GM21528 (cell line): ENCODE measurements around the gene MUL1.

Source experiments
- ATAC-seq: cut with Tn5 transposase; IDR thresholded peaks from one replicate; pipeline ENCODE4 v1.9.1; 2021; ENCODE audit warnings: mild to moderate bottlenecking, moderate library complexity; ENCODE audit not compliant: unreplicated experiment, low FRiP score

MUL1 gene, protein sequence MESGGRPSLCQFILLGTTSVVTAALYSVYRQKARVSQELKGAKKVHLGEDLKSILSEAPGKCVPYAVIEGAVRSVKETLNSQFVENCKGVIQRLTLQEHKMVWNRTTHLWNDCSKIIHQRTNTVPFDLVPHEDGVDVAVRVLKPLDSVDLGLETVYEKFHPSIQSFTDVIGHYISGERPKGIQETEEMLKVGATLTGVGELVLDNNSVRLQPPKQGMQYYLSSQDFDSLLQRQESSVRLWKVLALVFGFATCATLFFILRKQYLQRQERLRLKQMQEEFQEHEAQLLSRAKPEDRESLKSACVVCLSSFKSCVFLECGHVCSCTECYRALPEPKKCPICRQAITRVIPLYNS

DNA sequence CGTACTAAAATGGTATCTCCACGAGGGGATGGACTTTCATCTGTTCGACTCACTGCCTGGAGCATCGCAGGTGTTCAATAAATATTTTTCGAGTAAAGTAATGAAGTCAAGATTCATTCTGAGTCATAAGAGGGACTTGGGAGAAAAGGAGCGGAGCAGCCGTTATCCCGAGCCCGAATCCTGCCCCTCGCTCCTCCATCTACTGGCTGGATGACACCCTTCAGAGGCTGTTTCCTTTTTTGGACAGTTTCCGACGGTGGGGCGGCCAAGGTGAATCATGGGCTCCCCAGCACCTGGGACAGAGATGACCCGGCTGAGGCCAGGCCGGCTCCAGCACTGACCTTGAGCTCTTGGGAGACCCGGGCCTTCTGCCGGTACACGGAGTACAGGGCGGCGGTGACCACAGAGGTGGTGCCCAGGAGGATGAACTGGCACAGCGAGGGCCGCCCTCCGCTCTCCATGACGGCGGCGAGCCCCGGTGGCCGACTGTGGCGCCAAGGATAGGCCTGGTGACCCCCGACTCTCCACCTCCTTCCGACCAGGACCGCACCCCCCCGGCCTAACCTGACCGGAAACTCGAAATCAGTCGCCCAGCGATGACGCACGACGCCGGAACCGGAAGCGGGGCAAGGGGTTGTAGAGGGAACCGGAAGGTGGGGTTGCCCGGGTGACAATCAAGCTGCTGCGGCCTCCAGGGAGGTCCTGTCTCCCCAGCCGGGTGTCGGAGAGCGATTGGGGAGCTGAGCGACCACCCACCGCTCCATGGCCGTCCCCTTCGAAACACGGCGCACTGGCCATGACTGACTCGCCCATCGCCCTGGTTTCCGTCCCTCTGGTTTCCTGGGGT is at the start of gene MUL1:
MUL1 (minus strand) TSS at position 588 of the 847 bp plus-strand sequence; CDS start at position 461, 127 bp downstream.
- peak; percentile 84 for ATAC-seq

DNA sequence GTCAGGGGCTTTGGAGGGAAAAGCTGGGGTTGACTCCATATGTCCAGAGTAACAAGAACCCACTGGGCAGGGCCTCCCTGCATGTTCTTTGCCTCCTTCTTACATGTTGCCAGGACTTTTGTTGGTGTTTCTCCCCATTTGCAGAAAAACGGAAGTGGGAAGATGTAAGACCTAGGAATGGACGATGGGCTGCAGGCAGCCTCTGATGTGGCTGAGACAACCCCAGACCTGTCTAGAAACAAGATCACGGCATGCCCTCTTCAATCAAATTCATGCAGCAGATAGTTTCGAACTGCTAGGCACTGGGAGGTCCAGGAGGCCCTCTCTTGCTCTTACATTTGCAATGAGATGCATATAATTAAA is 47.8 kb upstream of the MUL1 start:
- ATAC-seq = no peak

DNA sequence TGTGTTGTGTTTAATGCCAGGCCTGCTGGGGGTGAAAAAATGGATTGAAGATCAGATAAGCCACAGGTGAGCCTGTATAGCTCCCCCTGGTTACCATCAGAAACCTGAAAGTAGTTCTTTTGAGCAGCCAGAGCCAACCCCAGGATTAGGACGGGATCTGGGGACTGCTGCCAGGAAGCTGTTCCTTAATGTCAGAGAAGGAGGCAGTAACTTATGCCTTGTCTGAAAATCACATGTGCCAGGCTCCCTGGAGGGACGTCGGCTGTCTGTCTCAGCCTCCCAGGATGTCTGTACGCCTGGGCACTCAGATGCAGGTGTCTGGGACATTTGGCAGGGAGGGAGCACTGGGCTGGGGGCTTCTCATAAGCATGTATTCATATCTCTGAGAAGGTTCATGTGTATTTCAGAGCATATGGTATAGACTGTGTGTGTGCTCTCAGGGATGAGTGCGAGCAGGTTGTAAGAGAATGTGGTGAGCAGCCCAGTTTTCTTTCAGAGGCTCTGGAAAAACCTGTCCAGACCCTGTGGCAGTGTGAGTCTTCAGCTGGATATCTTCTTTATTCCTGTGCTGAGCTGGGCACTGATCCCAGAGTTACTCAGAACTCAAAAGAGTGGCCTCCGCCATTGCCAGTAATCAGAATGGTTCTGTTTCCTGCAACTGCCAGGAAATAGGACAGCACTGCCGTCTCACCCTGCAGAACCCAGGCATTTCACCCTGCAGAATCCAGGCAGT is 47.2 kb upstream of the MUL1 start:
- ATAC-seq = no peak

DNA sequence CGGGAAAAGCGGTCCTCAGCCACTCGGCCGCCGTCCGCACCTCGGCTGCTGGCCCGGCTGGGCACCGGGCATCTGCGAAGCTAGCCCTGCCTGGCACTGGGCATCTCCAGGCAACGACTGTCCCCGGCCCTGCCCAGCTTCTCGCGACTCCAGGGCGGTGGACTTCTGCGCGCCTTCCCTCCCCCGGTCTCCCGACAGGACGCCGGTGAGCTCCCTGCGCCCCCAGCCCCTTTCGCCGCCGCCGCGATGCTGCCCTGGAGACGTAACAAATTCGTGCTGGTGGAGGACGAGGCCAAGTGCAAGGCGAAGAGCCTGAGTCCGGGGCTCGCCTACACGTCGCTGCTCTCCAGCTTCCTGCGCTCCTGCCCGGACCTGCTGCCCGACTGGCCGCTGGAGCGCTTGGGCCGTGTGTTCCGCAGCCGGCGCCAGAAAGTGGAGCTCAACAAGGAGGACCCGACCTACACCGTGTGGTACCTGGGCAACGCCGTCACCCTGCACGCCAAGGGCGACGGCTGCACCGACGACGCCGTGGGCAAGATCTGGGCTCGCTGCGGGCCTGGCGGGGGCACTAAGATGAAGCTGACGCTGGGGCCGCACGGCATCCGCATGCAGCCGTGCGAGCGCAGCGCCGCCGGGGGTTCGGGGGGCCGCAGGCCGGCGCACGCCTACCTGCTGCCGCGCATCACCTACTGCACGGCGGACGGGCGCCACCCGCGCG is 44.9 kb upstream of the MUL1 start:
- no peak for ATAC-seq

DNA sequence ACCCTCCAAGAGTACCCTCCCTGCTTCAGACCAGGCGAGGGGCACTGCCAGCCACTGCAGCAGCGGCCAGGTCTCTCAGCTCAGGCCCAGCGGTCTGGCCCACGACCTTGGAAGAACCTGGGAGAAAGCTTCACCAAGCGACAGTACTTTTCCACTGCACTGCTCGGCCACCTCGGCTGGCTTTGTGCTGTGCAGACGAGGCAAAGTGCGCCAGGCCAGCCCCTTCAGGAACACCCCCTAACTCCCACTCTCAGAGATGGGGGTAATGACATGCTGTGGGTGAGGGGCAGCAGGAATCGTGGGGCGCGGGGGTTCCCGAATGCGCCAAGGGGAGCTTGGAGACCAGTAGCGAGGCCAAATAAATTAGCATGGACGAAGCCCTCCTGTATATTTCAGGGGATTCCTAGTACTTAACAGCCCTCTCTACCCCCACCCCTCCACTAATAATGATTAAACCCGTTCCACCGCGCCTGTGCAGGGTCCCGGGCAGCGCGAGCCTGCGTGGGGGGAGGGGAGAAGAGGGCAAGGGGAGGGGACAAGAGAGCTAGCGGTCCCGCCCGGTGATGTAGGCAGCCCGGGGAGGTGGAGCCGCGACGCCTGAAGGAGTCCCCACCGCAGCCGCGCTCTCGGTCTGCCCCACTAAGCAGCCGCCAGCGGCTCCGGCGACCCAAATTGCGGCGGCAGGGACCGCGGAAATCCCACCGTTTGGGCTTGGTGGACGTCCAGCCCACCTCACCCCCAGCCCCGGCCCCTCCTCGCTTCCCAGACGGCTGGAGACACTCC is 44.2 kb upstream of the MUL1 start, which contains the start of gene FAM43B:
FAM43B (plus strand) TSS at position 629 of the 783 bp plus-strand sequence. CDS start 401 bp downstream, outside the sequence.
- ATAC-seq = no peak

DNA sequence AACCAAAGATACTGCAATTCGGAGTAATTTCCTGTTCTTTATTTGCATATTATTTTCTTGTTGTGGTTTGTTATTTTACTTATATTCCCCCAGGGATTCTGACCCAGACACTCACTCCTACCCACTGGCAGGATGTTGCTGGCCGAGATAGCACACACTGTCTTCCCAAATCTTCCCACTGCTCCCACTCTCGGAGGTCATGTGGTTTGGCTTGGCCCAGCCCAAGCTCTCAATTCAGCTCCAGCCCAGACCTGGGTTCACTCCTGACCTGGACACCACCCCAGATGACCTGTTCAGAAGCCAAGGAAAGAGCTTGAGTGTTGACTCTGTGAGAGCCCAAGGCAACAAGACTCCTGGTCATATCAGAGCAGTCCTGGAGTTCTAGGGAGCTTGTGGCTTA is 43.2 kb upstream of the MUL1 start:
- ATAC-seq = no peak

DNA sequence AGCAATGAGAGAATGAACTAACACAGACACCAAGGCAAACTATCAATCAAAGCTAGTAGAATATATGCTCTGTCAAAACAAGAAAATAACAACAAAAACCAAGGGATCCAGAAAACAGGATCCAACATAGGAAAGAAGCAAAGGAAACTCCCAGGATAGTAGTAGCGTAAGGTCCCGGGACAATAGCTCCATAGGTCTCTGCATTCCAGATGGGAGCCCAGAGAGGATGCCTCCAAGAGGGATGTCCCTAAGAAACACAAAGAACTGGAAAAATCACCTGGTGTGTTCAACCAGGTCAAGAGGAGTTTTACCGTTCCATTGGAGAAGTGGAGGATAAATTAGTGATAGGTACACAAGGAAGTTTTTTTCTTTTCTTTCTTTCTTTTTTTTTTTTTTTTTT is 38.7 kb upstream of the MUL1 start:
- no peak for ATAC-seq

DNA sequence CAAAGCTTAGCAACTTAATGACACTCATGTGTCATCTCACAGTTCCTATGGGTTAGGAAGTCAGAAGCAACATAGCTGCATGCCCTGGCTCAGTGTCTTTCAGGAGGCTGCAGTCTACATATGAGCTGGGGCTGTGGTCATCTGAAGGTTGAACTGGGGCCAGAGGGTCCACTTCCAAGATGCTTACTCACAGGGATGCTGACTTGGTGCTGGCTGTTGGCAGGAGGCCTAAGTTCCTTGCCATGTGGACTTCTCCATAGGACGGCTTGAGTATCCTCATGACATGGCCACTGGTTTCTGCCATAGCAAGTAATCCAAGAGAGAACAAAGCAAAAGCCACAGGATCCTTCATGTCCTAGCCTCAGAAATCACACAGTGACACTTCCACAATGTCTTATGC is 32.3 kb upstream of the MUL1 start:
- ATAC-seq = no peak

DNA sequence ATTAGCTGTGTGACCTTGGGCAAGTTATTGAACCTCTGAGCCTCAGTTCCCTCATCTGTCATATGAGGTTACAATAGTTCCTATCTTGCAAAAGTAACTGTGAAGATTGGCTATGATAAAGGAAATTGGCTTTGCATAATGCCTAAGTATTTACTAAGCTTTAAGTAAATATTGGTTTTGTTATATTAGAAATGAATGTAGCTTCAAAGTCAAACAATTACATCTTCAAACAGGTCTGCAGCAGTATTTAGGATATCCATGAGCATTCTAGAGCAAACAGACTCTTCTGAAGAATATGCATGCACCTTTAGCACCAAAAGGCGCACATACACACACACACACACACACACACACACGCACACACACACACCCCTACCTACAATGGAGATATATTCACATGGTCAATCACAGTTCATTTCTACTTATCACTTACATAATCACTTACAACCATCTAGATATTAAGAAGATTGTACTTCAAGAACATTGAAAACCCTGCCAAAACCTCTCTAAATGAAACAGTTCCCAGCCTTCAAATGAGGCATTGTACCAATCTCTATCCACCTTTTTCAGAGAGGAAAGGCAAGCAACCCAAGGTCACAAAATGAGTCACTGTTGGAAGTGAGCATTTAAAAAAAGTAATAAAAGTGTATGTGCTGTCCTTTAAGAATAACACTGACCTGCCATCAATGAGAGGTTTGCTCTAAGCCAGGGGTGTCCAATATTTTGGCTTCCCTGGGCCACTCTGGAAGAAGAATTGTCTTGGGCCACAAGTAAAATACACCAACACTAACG is 31.0 kb upstream of the MUL1 start:
- ATAC-seq = no peak

DNA sequence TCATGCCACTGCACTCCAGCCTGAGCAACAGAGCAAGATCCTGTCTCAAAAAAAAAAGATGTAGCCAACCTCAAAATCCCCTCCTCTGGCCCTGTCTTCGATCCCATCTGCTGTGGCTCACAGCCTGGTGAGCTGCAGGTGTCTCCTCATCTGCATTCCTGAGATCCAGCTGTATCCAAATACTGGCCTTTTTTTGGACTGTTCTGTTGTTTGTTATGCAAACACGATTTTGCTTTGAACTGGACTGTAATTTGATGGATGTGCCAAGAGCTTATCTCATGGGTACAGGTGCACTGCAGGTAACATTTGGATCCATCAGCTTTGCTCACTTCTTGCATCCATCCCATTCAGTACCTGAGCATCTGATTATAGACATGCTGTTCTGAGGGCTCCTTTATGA is 30.3 kb upstream of the MUL1 start:
- no peak for ATAC-seq

DNA sequence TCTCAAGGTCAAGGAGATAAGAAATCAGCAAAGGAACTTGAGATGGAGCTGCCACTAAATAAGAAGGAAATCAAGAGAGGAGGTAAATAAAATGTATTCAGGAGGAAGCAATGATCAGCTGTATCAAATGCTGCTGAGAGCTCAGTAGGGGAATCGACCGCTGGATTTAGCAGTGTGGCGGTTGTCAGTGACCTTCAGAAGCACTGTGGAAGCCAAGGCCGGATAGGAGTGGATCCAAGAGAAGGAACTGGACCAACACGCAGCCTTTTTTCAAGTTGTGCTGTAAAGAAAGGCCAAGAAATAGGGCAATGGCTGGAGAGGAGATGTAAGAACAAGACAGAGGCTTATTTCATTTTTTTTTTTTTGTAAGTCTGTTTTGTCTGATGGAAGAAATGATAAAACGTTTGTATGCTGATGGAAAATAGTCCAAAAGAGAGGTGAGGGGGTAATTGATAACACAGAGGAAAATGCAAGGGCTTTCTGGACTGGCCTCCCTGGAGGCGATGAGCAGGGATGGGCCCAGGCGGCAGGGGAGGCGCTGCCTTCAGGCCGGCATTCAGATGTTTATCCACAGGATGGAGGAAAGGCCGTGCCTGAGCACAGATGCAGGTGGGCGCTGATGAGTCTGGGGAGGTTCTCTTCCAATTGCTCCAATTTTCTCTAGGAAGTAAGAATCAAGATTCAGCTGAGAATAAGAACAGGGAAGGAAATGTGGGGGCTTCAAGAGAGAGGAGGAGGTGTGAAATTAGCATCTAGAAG is 26.9 kb upstream of the MUL1 start:
- ATAC-seq = no peak

DNA sequence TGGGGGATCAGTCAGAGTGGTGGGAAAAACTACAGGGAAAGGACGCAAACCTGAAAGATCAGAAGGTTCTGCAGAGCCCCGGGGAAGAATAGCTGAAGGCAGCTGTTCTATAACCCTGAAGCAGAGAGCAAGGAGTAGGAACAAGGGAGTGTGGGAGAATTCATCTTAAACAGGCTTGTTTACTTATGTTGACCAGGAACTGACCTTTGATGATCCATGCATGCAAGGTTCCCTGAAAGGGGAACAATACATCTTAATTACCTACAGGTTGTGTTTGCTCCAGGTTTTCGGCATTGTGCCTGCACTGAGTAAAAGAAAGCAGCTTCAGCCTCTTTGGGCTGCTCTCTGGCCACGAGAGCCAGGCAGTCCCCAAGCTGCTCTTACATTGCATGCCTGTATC is 25.7 kb upstream of the MUL1 start:
- ATAC-seq = no peak

DNA sequence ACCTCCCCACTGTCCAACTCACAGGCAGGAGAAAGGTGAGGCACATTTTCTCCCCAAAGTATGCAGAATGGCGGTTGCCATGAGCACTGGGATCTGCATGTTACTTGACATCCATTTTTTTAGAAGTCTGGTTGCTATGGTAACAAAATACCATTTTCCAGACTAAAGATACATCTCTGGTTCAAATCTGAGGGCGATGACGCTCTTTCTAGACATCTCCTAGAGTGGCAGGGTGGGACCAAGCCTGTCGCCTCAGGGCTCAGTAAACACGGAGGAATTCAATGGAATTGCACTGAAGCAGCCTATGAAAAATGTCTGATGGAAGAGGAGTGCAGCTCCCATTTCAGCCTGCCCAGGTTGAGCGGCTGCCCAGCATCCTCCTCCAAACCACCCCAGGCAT is 22.9 kb upstream of the MUL1 start:
- no peak for ATAC-seq

DNA sequence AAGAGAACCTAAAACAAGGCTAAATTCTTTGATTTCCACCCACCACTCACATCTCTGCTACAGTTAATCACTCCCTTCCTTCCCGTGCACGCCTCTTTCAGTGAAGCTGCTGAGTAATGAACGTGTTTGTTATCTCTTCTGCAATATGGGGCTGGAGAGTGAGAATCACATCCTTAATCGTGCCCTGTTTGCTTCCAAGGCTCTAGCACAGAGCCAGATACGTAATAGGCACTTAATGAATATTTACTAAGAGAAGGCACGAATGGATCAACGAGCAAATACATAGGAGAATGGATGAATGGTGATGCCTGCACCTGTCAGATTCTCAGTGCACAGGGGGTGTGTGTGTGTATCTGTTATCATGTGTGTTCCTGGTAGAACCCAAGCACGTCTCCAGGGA is 22.4 kb upstream of the MUL1 start:
- ATAC-seq = no peak

DNA sequence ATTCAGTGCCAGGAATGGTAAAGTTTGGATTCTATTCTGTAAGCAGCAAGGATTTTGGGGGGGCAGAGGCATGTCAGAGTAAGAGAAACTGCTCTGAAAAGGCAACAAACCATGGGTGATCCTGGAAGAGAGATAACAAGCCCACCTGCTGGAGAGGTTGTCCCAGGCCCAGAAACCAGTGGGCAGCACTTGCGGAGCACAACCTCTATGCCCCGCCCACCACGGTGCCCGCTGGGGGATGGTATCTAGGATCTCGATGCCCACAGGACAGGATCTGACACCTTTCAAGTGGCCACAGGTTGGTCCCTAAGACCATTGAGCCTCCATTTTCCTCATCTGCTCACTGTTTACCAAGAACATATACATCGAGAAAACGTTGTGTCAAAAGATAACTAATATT is 20.3 kb upstream of the MUL1 start:
- ATAC-seq = no peak

DNA sequence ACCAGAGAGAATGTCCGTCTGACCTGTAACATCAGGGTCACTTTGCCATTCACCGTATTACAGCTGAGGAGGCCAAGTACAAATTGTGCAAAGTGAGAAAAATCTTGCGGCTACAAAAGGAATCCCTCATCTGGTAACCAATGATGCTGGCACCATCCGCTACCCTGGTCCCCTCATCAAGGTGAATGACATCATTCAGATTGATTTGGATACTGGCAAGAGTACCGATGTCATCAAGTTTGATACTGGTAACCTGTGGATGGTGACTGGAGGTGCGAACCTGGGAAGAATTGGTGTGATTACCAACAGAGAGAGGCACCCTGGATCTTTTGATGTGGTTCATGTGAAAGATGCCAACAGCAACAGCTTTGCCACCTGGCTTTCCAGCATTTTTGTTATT is 18.3 kb upstream of the MUL1 start:
- no peak for ATAC-seq

DNA sequence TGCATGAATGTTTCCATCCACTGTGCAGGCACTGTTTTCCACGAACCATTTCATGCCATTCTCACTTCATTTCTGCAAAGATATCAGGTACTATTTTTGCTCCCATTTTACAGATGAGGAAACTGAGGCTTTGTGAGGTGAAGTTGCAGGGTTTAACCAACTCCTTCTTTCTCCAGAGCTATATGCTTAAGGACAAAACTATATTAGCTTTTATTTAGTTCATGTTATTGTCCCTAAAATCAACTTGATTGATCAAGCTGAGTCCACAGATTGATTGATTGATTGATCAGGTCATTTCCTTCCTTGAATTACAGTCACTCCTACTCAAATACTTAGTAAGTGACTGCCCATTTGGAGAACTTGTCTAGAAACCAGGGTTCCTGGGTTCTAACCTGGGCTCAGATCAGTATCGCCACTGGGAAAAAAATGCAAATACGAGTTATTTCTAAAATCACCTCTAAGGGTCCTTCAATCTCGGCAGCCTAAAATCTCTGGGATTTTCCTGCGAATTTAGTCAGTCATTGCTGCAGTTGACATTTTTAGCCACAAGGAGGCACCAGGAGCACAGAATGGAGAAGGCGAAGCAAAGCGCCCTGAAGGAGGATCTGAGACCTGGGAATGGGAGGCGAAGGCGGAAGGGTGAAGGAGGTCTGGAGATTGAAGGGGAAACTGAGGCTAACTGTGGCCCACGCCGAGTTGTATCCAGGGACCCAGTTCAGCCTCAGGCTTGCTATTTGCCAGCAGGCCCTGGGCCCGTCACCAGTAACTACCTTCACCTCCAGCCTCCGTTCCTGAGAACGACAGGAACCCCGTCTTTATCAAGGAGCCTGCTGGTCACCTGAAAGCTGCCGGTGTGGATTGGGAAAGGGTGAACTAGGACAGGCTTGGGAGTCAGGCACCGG is 14.3 kb upstream of the MUL1 start:
- no peak for ATAC-seq
